GM21381 (cell line): Measurements from ENCODE around the gene KLHL6.
"Not testable (repeated sequence)": the region's sequence is repeated elsewhere in the genome, so short reads cannot be mapped to it uniquely, and the experiment has no call there.

Experiments used
- ATAC-seq: cut with Tn5 transposase; IDR thresholded peaks from one replicate; pipeline ENCODE4 v1.9.1; 2021; ENCODE audit warnings: mild to moderate bottlenecking, moderate library complexity; ENCODE audit not compliant: unreplicated experiment

Gene KLHL6

GRCh38 chr3:183488343-183488742 is 67.2 kb downstream of the KLHL6 start:
- ATAC-seq: no peak

DNA sequence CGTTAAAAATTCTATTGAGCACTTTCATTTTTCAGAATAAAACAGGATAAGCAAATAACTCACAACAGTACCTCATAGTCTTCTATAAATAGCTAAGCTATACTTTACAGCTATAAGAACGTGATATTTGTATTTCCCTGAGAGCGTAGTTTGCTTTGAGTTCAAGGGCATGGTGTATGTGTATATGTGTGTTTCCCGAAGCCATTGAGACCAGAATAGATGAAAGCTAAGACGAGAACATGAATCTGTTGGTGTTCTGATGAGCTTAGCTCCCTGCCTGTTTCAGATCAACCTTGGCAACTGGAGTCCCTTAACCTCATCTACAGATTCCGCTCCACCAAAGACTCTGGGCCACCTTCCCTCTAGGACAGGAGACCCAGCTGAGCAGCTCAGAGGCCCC is 67.6 kb downstream of the KLHL6 start:
- no peak for ATAC-seq

- ATAC-seq: no peak
These were observed 68.5 kb downstream of the KLHL6 start for GRCh38 chr3:183487016-183487415.

DNA sequence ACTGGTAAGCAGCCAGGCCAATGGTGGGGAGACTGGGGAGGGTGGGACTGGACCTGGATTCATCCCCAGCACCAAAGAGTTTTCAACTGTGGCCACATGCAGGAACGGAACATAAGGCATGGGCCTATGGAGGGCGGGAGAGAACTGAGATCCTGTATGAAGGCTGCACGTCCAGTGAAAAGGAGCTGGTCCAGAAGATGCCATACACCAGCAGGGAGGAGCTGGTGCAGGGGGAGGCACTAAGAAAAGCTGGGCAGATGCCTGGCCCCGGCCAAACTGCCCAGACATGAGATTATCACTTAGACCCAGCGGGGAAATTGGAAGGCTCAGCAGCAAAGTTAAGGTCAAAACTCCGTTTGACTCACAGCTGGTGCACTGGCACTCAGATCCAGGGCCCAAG is 69.0 kb downstream of the KLHL6 start:
- no peak for ATAC-seq

DNA sequence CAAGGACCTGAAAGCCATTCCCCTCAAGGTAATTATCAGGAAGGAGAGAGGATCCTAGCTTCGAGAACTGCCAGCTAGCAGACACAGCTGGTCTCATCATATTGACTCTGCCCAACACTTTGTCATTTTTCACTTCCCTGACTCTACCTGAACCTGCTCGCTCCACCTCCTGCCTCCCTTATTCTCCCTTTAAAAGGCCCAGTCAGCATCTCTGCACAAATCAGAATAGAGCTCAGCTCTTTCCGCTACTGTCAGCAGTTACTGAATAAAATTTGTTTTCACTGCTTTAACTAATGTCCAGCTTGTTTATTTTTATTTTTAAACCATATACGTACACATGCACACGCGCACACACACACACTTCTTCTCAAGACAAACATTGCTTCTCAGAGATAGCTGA is 69.9 kb downstream of the KLHL6 start:
- no peak for ATAC-seq

DNA sequence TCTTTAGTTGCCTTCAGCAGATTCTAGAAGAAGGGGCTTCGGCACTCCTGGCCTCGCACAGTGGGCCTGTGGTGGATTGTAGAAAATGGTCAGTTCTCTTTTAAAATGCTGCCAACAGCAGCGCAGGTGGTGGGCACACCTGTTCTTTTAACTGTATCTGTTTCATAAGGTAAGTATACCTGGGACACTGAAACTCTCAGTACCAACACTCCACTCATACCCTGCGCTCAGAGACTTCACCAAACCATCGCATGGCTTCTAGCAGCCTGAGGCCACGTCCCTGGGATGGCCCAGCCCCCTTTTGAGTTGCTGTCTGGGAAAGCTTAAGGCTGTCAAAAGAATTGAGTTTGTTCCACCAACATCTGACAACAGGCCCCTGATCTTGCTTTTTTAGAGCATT is 70.4 kb downstream of the KLHL6 start:
- no peak for ATAC-seq

DNA sequence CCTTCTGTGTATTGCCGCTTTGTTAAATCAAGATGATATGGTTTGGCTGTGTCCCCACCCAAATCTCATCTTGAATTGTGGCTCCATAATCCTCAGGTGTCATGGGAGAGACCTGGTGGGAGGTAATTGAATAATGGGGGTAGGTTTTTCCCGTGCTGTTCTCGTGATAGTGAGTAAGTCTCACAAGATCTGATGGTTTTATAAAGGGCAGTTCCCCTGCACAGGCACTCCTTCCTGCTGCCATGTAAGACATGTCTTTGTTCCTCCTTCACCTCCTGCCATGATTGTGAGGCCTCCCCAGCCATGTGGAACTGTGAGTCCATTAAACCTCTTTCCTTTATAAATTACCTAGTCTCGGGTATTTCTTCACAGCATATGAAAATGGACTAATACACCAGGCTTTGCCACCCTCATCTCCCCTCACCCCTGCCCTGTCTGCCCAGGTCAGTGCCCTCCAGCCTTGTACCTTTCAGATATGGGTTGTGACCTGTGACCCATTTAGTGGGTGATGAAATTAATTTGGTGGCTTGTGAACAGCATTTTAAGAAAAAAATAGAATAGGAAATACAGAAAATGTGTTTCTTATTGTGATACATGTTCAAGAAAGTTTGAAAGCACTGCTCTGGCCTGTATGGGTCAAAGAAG is 71.0 kb downstream of the KLHL6 start:
- no peak for ATAC-seq

GRCh38 chr3:183481582-183481981 is 73.9 kb downstream of the KLHL6 start:
- no peak for ATAC-seq

- ATAC-seq: no peak
These were observed 77.0 kb downstream of the KLHL6 start for GRCh38 chr3:183478501-183478900.

DNA sequence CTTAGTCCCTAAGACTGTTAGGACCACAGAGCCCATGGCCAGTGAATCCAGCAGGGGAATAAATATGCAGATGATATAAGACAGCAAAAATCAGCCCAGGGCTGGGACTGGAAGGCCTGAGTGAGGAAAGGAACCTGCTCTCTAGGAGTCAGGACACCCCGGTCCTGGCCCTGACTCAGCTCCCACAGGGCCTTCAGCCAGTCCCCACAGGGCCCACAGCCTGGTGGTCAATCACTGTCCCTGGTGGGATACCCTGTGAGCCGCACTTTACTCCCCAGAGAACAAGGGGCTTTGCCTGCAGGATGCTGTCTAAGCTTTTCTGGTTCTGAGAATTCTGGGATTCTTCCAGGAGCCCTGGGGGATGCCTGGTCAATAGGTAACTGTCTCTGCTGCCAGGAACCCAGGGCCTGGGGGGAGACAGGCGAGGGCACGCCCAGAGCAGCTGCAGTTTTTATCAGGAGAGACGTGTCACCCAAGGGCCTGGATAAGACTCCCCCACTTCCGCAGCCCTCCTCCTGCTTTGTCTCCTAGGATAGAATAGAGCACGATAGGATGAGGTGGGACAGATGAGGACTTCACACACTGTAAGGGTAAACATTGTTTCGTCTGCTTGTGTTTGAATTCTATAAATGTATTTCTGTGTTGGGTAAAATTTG is 77.6 kb downstream of the KLHL6 start:
- no peak for ATAC-seq

DNA sequence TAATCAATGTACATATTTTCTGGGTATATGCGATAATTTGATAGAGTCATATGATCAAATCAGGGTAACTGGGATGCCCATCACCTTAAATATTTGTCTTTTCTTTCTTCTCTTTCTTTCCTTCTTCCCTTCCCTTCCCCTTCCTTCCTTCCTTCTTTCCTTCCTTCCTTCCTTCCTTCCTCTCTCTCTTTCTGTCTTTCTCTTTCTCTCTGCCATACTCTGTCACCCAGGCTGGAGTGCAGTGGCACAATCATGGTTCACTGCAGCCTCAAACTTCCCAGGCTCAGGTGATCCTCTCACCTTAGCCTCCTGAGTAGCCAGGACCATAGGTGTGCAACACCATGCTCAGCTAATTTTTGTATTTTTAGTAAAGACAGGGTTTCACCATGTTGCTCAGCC is 79.7 kb downstream of the KLHL6 start:
- ATAC-seq: not testable (repeated sequence)

GRCh38 chr3:183475016-183475763 is 80.3 kb downstream of the KLHL6 start:
- no peak for ATAC-seq

- ATAC-seq: no peak
These were observed 81.5 kb downstream of the KLHL6 start for GRCh38 chr3:183473969-183474368.

DNA sequence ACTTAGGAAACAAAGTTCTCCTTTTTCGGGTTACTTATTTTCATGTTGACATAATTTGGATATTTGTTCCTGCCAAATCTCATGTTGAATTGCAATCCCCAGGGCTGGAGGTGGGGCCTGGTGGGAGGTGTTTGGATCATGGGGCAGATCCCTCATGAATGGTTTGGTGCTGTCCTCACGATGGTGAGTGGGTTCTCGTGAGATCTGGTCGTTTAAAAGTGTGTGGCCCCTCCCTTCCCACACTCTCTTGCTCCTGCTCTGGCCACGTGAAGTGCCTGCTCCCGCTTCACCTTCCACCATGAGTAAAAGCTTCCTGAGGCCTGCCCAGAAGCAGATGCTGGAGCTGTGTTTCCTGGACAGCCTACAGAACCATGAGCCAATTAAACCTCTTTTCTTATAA is 83.4 kb downstream of the KLHL6 start:
- ATAC-seq: no peak

DNA sequence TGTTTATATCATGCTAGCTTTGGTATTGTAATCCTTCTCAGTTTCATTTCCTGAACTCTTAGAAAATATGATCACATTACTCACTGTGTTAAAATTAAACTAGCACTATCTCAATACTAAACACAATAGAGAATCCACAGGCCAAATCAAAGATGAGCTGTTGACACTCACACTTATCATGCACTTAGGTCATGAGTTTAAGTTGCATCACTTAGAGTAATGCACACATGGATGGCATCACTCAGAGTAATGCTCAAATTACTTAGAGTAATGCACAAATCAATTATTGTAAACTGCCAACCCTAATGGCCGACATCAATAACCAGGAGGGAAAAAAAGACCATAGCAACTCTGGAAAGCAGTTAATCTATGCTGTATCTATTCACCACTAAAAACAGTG is 87.1 kb downstream of the KLHL6 start:
- ATAC-seq: no peak

- ATAC-seq: no peak
These were observed 88.9 kb downstream of the KLHL6 start for GRCh38 chr3:183466575-183466974.

- not testable (repeated sequence) for ATAC-seq
These were observed 89.8 kb downstream of the KLHL6 start for GRCh38 chr3:183465710-183466109.

- no peak for ATAC-seq
These were observed 91.0 kb downstream of the KLHL6 start for GRCh38 chr3:183464480-183464879.

GRCh38 chr3:183460081-183461055 is 95.1 kb downstream of the KLHL6 start:
- no peak for ATAC-seq

- ATAC-seq: no peak
These were observed 100.4 kb downstream of the KLHL6 start for GRCh38 chr3:183455089-183455488.

DNA sequence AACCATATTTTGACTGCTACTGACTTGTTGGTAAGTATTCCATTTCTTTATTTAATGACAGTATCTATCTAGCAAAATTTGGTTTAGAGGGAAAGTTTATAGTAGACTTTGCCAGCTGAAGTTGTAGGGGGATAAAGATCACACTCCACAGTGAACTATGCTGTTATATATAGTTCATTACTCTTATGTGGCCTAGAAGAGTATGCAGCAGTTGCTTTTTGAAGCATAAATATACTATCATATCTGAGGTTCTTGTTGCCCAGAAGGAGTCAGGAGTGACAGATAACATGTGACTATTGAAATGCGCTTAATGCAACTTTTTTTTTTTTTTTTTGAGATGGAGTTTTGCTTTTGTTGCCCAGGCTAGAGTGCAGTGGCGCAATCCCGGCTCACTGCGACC is 101.4 kb downstream of the KLHL6 start:
- ATAC-seq: no peak
